ENCODE results near the gene MIOX. TPM values are rescaled to one million over a fixed set of nuclear protein-coding genes. Genes with fewer than 3 reads are reported as not detected.

The MIOX gene
- total and polyA plus RNA-seq, 2 of the 13 experiments (the other 11 are each of a cell fraction or from before 2014, with no cell fraction given) = 1.5 to 2.9 TPM

- TF ChIP-seq, protein P1, sequence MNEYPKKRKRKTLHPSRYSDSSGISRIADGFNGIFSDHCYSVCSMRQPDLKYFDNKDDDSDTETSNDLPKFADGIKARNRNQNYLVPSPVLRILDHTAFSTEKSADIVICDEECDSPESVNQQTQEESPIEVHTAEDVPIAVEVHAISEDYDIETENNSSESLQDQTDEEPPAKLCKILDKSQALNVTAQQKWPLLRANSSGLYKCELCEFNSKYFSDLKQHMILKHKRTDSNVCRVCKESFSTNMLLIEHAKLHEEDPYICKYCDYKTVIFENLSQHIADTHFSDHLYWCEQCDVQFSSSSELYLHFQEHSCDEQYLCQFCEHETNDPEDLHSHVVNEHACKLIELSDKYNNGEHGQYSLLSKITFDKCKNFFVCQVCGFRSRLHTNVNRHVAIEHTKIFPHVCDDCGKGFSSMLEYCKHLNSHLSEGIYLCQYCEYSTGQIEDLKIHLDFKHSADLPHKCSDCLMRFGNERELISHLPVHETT (CRISPR knock-in tag; conservative IDR thresholded peaks at IDR 0.05) = peak; percentile 78
- TF ChIP-seq ZNF225 (CRISPR knock-in tag; IDR thresholded peaks at IDR 0.05) (peak; percentile 51; the same call in 1 of the 2 replicates), ZFAT (CRISPR knock-in tag; conservative IDR thresholded peaks at IDR 0.05) (no peak), CREB1 (IDR thresholded peaks at IDR 0.05) (peak; percentile 97), CREB1 (CRISPR knock-in tag; IDR thresholded peaks at IDR 0.05) (peak; percentile 97), NKX3-1 (CRISPR knock-in tag; IDR thresholded peaks at IDR 0.05) (peak; percentile 42; the same call in 1 of the 2 replicates), HNRNPLL (IDR thresholded peaks at IDR 0.05; ENCODE audit: low read depth, low read length, poor library complexity, severe bottlenecking) (peak; percentile 85), MYNN (CRISPR knock-in tag; IDR thresholded peaks at IDR 0.05; ENCODE audit: low read depth) (no peak), ZNF17 (CRISPR knock-in tag; IDR thresholded peaks at IDR 0.05) (no peak), NCOA2 (CRISPR knock-in tag; IDR thresholded peaks at IDR 0.05) (0 out of 2 replicates have a peak, but pooled peaks have one; percentile 45), SNAI1 (CRISPR knock-in tag; IDR thresholded peaks at IDR 0.05; ENCODE audit: borderline replicate concordance) (no peak), ZNF484 (CRISPR knock-in tag; IDR thresholded peaks at IDR 0.05; ENCODE audit: borderline replicate concordance, low read depth) (no peak), PCBP1 (IDR thresholded peaks at IDR 0.05; ENCODE audit: borderline replicate concordance, low read depth, low read length) (0 out of 2 replicates have a peak, but pooled peaks have one; percentile 41), ATF7 (IDR thresholded peaks at IDR 0.05) (peak; percentile 83), ATF7 (CRISPR knock-in tag; IDR thresholded peaks at IDR 0.05) (no peak; the same call in 1 of the 2 replicates), HNRNPUL1 (IDR thresholded peaks at IDR 0.05; ENCODE audit: low read depth, low read length) (no peak), PHF21A (CRISPR knock-in tag; IDR thresholded peaks at IDR 0.05) (no peak), KLF11 (CRISPR knock-in tag; IDR thresholded peaks at IDR 0.05) (0 out of 2 replicates have a peak, but pooled peaks have one; percentile 20), DR1 (CRISPR knock-in tag; IDR thresholded peaks at IDR 0.05) (peak; percentile 74)
- TF ChIP-seq, protein P2, sequence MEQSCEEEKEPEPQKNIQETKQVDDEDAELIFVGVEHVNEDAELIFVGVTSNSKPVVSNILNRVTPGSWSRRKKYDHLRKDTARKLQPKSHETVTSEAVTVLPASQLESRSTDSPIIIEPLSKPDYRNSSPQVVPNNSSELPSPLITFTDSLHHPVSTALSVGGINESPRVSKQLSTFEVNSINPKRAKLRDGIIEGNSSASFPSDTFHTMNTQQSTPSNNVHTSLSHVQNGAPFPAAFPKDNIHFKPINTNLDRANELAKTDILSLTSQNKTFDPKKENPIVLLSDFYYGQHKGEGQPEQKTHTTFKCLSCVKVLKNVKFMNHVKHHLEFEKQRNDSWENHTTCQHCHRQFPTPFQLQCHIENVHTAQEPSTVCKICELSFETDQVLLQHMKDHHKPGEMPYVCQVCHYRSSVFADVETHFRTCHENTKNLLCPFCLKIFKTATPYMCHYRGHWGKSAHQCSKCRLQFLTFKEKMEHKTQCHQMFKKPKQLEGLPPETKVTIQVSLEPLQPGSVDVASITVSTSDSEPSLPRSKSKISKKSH (CRISPR knock-in tag; IDR thresholded peaks at IDR 0.05; ENCODE audit: borderline replicate concordance) = peak; percentile 76; the same call in 1 of the 2 replicates
- TF ChIP-seq, protein P3, sequence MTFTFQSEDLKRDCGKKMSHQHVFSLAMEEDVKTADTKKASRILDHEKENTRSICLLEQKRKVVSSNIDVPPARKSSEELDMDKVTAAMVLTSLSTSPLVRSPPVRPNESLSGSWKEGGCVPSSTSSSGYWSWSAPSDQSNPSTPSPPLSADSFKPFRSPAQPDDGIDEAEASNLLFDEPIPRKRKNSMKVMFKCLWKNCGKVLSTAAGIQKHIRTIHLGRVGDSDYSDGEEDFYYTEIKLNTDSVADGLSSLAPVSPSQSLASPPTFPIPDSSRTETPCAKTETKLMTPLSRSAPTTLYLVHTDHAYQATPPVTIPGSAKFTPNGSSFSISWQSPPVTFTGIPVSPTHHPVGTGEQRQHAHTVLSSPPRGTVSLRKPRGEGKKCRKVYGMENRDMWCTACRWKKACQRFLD (CRISPR knock-in tag; IDR thresholded peaks at IDR 0.05; ENCODE audit: borderline replicate concordance) = no peak; the same call in 1 of the 2 replicates
- TF ChIP-seq, protein P4, sequence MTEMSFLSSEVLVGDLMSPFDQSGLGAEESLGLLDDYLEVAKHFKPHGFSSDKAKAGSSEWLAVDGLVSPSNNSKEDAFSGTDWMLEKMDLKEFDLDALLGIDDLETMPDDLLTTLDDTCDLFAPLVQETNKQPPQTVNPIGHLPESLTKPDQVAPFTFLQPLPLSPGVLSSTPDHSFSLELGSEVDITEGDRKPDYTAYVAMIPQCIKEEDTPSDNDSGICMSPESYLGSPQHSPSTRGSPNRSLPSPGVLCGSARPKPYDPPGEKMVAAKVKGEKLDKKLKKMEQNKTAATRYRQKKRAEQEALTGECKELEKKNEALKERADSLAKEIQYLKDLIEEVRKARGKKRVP (CRISPR knock-in tag; IDR thresholded peaks at IDR 0.05) = peak in 1 of 2 experiments; percentile 71; a peak in 2 of 4 replicates
- TF ChIP-seq, protein P5, sequence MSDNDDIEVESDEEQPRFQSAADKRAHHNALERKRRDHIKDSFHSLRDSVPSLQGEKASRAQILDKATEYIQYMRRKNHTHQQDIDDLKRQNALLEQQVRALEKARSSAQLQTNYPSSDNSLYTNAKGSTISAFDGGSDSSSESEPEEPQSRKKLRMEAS (IDR thresholded peaks at IDR 0.05) = peak; percentile 74
Observed at GRCh38 chr22:50507991-50508884, 21.6 kb downstream of the MIOX start, which contains the start of gene NCAPH2 (continued).
